ENCODE data around the gene CCDC78.

GRCh38 chr16:745739-746138 is 19.5 kb upstream of the CCDC78 start:
- peak in 3 of 4 donors; percentile 14 to 24 (median 22) for TF ChIP-seq CTCF (IDR thresholded peaks at IDR 0.05)
- no peak for TF ChIP-seq POLR2A (IDR thresholded peaks at IDR 0.05)
